Activated CD8-positive, alpha-beta T cell treated with anti-CD3 and anti-CD28 coated beads, Interleukin-2, amount 10 ng/mL, durations not matched to agents 7 days and 5 days (primary cell): ENCODE results near the gene ATP6V0D1. TPM values are rescaled to one million over a fixed set of nuclear protein-coding genes. Genes with fewer than 3 reads are reported as not detected.

Experiments used
- ATAC-seq: fragments of 150-1000 bp; cut with Tn5 transposase; one replicate; pipeline ENCODE4 v1.10.0; 2021; ENCODE audit warnings: moderate library complexity
- CTCF ChIA-PET: fragments of 350-600 bp; sonication (Branson Sonifier 250); formaldehyde crosslinking; loops from one replicate; lab custom pipeline; 2021; ENCODE audit warnings: antibody characterized with exemption; lab: Charles Lee
- POLR2A ChIA-PET: fragments of 350-600 bp; sonication (Branson Sonifier 250); formaldehyde crosslinking; loops from one replicate; lab custom pipeline; 2021; ENCODE audit warnings: antibody characterized with exemption; lab: Charles Lee
- DNase-seq: peaks from one replicate; pipeline ENCODE4 v3.0.0-alpha.2; 2020
- H3K27ac Mint-ChIP-seq: one replicate; pipeline ENCODE4 v1.8.0; 2021; ENCODE audit warnings: mild to moderate bottlenecking, mixed read lengths
- H3K27me3 Mint-ChIP-seq: one replicate; pipeline ENCODE4 v1.8.0; 2021; ENCODE audit warnings: low read depth, mixed read lengths
- H3K36me3 Mint-ChIP-seq: one replicate; pipeline ENCODE4 v1.8.0; 2021; ENCODE audit warnings: low read depth, mixed read lengths
- H3K4me1 Mint-ChIP-seq: one replicate; pipeline ENCODE4 v1.8.0; 2021; ENCODE audit warnings: low read depth, mixed read lengths
- H3K4me3 Mint-ChIP-seq: one replicate; pipeline ENCODE4 v1.8.0; 2021; ENCODE audit warnings: mild to moderate bottlenecking, mixed read lengths
- H3K9me3 Mint-ChIP-seq: one replicate; pipeline ENCODE4 v1.8.0; 2022; ENCODE audit warnings: mixed read lengths; ENCODE audit not compliant: insufficient read depth
- total RNA-seq, 2 experiments: library from RNA; stranded (reverse); gene quantifications; one replicate each; pipeline ENCODE4 v1.2.3, GENCODE V29; 2021

The ATP6V0D1 gene
- total RNA-seq, 2 experiments from 2014 or later: 52.7 to 58.1 TPM

DNA sequence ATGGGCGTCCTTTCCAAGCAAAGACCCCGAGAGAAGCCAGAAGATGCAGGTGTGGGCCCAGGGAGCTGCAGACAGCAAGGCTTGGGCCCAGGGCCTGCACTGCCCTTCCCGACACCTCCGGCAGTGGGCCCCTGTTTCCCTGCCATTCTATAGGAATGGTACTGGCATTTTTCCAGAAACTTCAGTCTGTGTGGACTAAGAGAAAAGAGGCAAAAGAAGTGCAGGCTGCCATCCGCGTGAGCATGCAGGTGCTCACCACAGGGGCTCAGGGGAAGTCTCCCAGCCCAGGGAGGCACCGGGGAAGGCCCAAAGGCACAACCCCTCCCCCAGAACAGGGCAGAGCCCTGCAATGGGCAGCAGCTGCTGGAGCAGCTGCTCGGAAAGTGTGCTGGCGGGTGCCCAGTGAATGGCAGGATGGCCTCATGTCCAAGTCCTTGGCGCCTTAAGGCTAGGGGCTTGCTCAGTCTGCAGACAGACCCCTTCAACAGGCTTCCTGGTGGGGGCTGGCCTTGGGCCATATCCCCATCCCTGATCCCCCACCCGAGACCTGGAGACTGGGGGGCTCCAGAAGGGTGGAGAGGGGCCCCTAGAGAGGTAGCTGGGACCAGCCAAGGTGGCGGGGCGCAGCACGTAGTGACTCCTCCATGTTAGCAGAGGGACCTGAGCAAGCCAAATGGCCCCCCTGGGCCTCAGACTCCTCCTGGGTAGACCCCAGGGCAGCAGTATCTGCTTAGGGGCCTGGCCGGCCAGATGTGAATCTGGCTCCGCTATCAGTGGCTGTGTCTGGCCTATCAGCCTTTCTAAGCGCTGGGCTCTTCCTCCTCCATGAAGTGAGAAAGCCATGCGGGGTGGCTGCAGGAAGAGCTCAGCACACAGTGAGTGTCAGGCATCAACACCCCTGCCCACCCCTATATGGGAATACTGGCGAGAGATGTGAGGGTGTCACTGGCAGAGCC lies 80.9 kb downstream of the ATP6V0D1 start:
- Mint-ChIP-seq H3K27ac (no peak overlapping the region), H3K36me3 (no peaks in the 10 kb centered on the region), H3K27me3 (peaks cover 19% of the 10 kb centered on the region), H3K4me3 (no peak overlapping the region), H3K4me1 (no peaks in the 10 kb centered on the region), H3K9me3 (no peaks in the 10 kb centered on the region)
- ATAC-seq (no peak), DNase-seq (no peak)
- POLR2A ChIA-PET: no interaction called here
- CTCF ChIA-PET: interaction anchor here (0.6 to 5.0 kb wide), 35 partner anchors 11 to 296 kb away, joined by 3 to 34 read pairs (median 4); partner anchors contain the start of genes FHOD1, TMEM208 and ZDHHC1

DNA sequence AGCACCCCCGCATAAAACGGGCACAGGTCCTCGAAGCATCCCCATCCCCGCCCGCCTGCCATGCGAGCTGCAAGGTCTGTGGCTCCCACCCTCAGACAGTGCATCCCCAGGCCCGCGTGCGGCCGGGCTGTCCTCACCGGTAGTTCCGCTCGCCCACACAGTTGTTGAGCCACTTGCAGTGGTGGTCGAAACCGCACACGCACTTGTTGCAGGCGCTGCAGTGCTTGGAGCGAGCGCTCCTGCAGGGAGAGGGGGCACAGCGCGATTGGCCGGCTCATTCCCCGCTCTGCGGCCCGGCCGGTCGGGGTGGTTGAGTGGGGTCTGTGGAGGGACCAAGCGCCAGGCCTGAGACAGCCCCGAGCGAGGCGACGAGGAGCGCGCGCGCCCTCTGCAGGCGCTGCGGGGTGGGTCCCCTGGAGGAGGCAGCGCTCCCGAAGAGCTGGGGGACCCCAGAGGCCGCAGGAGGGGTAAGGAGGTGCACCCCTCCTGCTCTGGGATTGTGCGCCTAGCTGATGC lies 81.7 kb downstream of the ATP6V0D1 start:
- H3K27ac Mint-ChIP-seq: no peak overlapping the region
- H3K4me1 Mint-ChIP-seq: peaks cover under 1% of the 10 kb centered on the region
- ChIA-PET POLR2A (no interaction called here), CTCF (interaction anchor here (0.6 to 5.0 kb wide), 35 partner anchors 10 to 295 kb away, joined by 3 to 34 read pairs (median 4); partner anchors contain the start of genes FHOD1, TMEM208 and ZDHHC1)
- peaks cover 23% of the 10 kb centered on the region for H3K27me3 Mint-ChIP-seq
- H3K9me3 Mint-ChIP-seq: no peaks in the 10 kb centered on the region
- H3K4me3 Mint-ChIP-seq: no peak overlapping the region
- no peaks in the 10 kb centered on the region for H3K36me3 Mint-ChIP-seq
- peak; percentile 81 for ATAC-seq
- DNase-seq: peak; percentile 55

DNA sequence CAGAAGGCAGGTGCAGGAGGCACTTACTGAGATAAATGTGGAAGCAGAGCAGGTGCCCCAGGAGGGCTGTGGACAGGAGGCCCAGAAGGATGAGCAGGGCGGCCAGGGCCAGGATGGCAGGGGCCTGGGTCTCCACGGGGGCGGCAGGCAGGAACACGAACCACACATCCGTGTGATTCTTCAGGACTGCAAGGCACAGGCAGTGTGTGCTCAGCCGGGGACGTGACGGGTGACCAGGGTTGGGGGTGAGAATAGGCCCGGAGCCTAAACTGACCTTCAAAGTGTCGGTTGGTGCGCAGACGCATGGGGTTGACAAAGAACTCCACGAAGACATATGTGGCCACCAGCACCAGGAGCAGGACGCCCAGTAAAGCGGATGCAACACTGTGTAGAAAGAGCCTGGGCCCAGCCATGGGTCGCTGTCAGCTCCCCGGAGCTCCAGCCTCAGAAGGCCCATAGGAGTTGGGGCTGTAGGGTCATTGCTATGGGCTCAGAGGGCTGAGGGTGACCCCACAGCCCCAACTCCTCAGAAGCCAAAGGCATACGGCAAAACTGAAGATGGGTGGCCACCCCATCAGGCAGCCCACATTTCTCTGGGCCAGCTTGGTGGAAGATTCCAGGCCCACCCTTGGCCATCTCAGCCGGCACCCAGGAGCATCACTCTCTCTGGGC lies 82.3 kb downstream of the ATP6V0D1 start:
- Mint-ChIP-seq H3K27me3 (peaks cover 29% of the 10 kb centered on the region), H3K4me1 (peaks cover 7% of the 10 kb centered on the region), H3K4me3 (no peak overlapping the region), H3K36me3 (no peaks in the 10 kb centered on the region), H3K27ac (no peak overlapping the region), H3K9me3 (no peaks in the 10 kb centered on the region)
- POLR2A ChIA-PET: no interaction called here
- ATAC-seq: no peak
- CTCF ChIA-PET: interaction anchor here (0.8 to 5.0 kb wide), 13 partner anchors 14 to 194 kb away, joined by 3 to 34 read pairs (median 6); no protein-coding TSS in a partner anchor
- no peak for DNase-seq

DNA sequence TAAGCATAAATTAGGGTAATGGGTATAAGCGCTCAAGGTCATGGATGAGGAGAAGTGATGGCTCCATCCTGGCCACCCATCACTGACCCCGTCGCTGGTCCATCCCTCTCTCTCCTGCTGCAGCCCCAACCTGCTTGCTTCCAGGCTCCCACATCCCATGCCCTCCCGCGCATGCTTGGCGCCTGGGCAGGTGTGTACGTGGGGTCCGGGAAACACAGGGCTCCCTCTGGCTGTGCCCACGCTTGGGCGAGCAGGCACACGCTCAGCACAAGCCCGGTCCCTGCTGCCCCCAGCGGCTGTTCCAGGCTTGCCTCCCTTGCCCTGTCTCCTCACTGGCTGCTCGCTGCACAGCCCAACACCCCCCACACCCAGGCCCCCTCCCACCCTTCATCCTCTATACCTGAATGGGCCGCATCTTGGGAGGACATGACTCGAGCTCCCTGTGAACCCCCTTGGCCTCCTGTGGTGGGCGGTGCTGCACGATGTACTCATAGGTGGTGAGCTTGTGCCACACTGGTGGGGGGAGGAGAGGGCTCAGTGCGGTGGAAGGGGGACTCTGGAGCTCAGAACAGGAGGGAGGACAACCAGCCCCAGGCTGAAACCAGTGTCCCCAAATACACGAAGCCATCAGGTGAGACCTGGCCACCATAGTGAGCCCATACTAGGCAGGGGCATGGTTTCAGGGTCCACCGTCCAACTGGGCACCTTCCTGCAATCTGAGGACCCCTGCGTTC lies 83.0 kb downstream of the ATP6V0D1 start:
- no peak overlapping the region for H3K27ac Mint-ChIP-seq
- no peak overlapping the region for H3K4me3 Mint-ChIP-seq
- H3K9me3 Mint-ChIP-seq: no peaks in the 10 kb centered on the region
- peaks cover 29% of the 10 kb centered on the region for H3K27me3 Mint-ChIP-seq
- DNase-seq (no peak), ATAC-seq (no peak)
- H3K4me1 Mint-ChIP-seq: peaks cover 9% of the 10 kb centered on the region
- no peaks in the 10 kb centered on the region for H3K36me3 Mint-ChIP-seq
- ChIA-PET CTCF (interaction anchor here (0.9 to 5.0 kb wide), 5 partner anchors 19 to 193 kb away, joined by 3 to 34 read pairs (median 4); no protein-coding TSS in a partner anchor), POLR2A (no interaction called here)

DNA sequence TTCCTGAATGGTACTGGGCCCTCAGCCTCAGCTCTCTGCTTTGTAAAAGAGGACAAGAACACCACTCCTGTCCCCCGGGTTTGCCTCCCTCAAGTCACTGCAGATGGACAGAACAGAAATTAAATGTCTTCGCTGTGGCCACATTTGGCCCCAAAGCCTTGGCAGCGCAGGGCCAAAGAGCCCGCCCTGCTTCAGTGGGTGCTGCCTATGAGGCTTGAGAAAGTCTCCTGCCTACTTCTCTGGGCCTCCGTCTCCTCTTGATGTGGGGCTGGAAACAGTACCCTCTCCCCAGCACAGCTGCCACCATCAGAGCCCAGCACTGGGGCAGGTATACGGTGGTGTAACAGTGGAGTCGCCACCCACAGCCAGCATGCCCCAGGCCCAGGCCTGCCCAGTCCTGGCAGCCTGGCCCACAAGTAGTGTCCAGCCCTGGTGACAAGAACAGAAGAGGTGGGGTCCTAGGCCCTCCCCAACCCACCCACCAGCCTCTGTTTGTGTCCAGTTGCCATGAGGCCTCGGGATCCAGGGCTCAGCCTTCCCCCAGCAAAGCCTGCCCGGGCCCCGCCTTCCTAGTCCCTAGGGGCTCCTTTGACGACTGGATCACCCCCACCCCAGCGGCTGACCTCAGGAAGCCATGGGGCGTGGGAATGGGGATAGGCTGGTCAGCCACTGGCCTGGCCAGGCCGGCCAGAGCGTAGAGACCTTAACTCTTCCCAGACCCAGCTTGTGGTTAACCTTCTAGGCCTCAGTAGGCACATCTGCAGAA lies 83.7 kb downstream of the ATP6V0D1 start:
- no peak for DNase-seq
- Mint-ChIP-seq H3K4me3 (no peak overlapping the region), H3K27ac (no peak overlapping the region), H3K36me3 (no peaks in the 10 kb centered on the region), H3K4me1 (peaks cover 9% of the 10 kb centered on the region), H3K9me3 (no peaks in the 10 kb centered on the region), H3K27me3 (peaks cover 32% of the 10 kb centered on the region)
- CTCF ChIA-PET: interaction anchor here (0.9 to 1.5 kb wide), 3 partner anchors 20 to 436 kb away, joined by 3 to 4 read pairs (median 3); partner anchors contain the start of gene CES3
- POLR2A ChIA-PET: no interaction called here
- no peak for ATAC-seq

DNA sequence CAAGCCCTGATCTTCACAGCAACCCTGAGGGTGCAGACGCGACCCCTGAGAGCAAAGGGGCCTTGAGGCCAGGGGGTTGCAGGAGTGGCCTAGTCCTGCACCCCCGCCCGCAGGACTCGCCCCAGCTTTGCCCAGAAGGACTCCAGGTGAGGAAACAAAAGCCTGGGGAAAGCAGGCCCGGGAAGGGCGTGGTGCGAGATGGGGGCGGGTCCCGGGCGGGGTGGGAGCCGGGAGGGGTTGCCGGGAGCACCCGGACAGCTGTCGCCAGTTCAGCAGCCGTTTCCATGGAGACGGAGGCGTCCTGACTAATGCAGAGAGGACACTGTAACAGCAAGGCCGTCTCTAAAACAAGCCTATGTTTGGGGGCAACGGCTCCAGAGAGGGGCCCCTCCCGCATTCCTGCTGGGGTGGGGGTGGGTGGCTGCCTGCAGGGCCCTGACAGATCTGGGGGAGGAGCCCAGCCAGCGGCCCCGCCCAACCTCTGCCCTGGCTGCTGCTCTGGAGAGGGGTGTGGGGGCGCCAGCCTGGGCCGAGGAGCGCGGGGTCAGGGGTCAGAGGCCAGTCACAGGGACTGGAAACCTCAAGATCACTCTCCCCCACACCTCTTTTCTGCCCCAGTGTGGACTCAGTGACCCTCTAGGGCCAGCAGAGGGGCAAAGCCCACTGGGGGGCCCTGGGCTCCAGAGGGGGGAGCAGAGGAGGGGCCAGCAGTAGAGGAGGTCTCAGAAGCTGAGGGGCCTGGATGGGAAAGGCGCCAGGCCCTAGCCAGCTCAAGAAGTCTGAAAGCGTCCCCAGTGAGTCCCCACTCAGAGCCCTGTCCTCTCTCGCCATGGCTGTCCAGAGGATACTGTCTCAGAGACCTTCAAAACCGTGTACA lies 84.6 kb downstream of the ATP6V0D1 start:
- ChIA-PET POLR2A (no interaction called here), CTCF (interaction anchor here (1.5 kb wide), 2 partner anchors 21 to 435 kb away, joined by 3 to 4 read pairs; partner anchors contain the start of gene CES3)
- Mint-ChIP-seq H3K27me3 (peaks cover 35% of the 10 kb centered on the region), H3K4me1 (peaks cover 9% of the 10 kb centered on the region), H3K36me3 (no peaks in the 10 kb centered on the region), H3K27ac (no peak overlapping the region), H3K4me3 (no peak overlapping the region), H3K9me3 (no peaks in the 10 kb centered on the region)
- ATAC-seq (no peak), DNase-seq (no peak)

DNA sequence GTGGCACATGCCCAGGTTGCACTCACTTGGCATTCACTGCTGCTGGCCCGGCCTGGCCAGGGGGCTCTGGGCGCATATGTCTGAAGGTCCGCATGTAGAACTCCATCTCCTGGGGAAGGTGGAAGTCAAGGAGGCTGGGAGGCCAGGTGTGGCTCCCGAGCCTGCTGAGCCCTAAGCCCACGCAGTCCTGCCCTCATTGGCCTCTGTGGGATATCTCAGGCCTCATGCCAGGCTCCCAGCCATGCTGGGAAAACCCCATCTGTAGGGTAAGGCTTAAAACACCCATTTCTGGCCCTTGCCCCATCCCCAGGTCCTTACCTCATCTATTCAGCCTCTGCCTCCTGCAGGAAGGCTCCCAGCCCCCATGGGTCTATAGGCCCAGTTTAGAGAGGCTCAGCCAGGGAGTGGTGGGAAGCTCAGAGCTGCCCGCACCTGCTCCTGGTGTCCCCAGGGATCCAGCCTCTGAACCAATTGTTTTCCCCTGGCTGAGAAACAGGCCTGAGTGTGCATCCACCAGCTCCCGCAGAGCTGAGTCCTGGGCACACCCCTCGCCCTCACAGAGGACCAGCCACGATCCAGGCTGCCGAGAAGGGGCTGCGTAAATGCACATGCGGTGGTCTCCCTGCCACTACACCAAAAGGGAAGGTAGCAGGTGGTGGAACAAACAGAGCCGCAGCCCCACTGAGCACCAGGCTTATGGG lies 85.3 kb downstream of the ATP6V0D1 start:
- H3K27me3 Mint-ChIP-seq: peaks cover 35% of the 10 kb centered on the region
- CTCF ChIA-PET: interaction anchor here (1.5 kb wide), 1 partner anchor 435 kb away, joined by 3 read pairs; the partner anchor contains the start of gene CES3
- peaks cover 9% of the 10 kb centered on the region for H3K4me1 Mint-ChIP-seq
- no peak overlapping the region for H3K4me3 Mint-ChIP-seq
- H3K9me3 Mint-ChIP-seq: no peaks in the 10 kb centered on the region
- POLR2A ChIA-PET: no interaction called here
- ATAC-seq (no peak), DNase-seq (no peak)
- H3K27ac Mint-ChIP-seq: no peak overlapping the region
- no peaks in the 10 kb centered on the region for H3K36me3 Mint-ChIP-seq

DNA sequence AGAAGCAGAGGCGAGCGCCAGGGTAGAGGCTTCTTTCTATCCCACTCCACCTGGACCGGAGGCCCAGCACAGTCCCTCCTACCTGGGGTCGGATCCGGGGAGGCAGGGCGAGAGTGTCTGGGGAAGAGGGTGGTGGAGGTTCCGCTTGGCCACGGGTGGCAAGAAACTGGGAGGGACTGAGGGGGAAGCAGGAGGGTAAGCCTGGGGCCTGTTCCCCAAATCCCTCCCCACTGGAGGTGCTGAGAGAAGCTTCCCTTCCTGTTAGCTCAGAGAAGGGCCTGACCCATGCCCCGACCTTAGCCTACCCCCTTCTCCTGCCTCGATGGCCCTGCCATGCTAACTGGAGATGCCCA lies 85.9 kb downstream of the ATP6V0D1 start:
- H3K27ac Mint-ChIP-seq: no peak overlapping the region
- H3K27me3 Mint-ChIP-seq: peaks cover 35% of the 10 kb centered on the region
- ChIA-PET CTCF (no interaction called here), POLR2A (no interaction called here)
- DNase-seq (no peak), ATAC-seq (no peak)
- no peaks in the 10 kb centered on the region for H3K9me3 Mint-ChIP-seq
- no peaks in the 10 kb centered on the region for H3K36me3 Mint-ChIP-seq
- peaks cover 9% of the 10 kb centered on the region for H3K4me1 Mint-ChIP-seq
- no peak overlapping the region for H3K4me3 Mint-ChIP-seq

DNA sequence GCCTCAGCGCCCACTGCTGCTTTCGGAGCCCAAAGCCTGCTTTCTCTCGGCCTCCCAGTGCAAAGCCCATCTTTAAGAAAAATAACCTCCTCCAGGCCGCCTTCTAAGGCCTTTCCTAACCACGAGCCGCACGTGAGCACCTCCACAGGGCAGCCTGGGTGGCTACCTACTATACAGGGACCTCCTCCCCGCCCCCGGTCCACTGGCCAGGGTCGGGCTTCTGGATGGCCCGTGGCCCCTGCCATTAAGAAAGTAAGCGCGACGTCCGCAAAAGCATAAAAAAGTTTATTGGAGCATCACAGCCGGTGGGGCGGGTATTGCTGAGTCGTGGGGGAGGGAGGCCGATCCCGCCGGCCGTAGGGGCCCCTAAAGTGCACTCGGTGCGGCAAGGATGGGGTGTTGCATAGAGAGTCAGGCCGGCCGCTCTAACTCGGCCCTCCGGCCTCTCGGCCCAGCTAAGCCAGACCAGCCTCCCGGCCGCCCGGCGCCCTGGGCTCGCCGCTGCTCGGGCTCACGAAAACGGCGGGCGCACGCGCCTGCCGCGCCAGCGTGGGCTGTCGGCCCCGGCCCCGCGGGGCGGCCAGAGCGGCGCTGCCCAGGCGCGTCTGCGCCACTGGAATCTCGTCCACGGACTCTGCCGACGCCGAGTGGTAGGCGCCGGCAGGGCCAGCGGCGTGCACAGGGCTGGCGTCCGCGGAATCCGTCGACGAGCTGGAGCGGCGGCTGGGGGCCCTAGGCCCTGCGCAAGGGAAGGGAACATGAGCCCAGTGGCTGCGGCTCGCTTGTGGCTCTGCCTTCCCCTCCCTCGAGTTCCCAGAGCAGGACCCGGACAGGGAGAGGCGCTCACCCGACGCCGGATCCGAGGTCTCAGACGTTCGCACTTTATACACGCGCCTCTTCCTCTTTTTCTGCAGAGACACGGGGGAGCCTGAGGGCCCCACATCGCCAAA lies 86.5 kb downstream of the ATP6V0D1 start:
- ChIA-PET POLR2A (no interaction called here), CTCF (interaction anchor here (1.1 to 1.3 kb wide), 2 partner anchors 41 to 55 kb away, joined by 3 to 4 read pairs; no protein-coding TSS in a partner anchor)
- Mint-ChIP-seq H3K4me1 (peaks cover 9% of the 10 kb centered on the region), H3K36me3 (no peaks in the 10 kb centered on the region), H3K27ac (no peak overlapping the region), H3K9me3 (no peaks in the 10 kb centered on the region), H3K4me3 (no peak overlapping the region), H3K27me3 (peaks cover 35% of the 10 kb centered on the region)
- DNase-seq: no peak
- no peak for ATAC-seq
